HepG2 (cell line): ENCODE measurements around the gene TMEM232. TPM values are rescaled to one million over a fixed set of nuclear protein-coding genes. Genes with fewer than 3 reads are reported as not detected.

ENCODE experiments used
- ATAC-seq: fragments of 200-7000 bp; cut with Tn5 transposase; 3 replicates; pipeline ENCODE4 v1.9.1; 2020; ENCODE audit warnings: mild to moderate bottlenecking, moderate library complexity
- BruUV-seq: library from RNA; stranded (reverse); fragments of 400-500 nt; replicated peaks from 2 replicates; lab custom pipeline; 2021; lab: Mats Ljungman, UMichigan
- CTCF ChIA-PET: fragments of 300-600 bp; formaldehyde crosslinking; extraction: SDS; loops from one replicate; lab custom pipeline; 2021; ENCODE audit warnings: low total read pairs, inconsistent platforms, low intra/inter-chr PET ratio; lab: Yijun Ruan, JAX
- POLR2A ChIA-PET: fragments of 350-600 bp; sonication (Branson Sonifier 250); formaldehyde crosslinking; loops from one replicate; lab custom pipeline; 2020; ENCODE audit warnings: antibody characterized with exemption, inconsistent platforms; lab: Yijun Ruan, JAX
- DNase-seq: peaks from one replicate; pipeline ENCODE4 v3.0.0-alpha.2; 2015; ENCODE audit warnings: low spot score
- FAIRE-seq: peaks from 3 replicates; lab custom pipeline; 2011; peaks lifted over from hg19 to GRCh38; lab: Jason Lieb, UNC
- H2AFZ ChIP-seq: one replicate; pipeline ENCODE4 v1.6.1; 2011; ENCODE audit warnings: low read length, inconsistent platforms
- H3K27ac ChIP-seq: fragments of 300-600 bp; 3 replicates; pipeline ENCODE4 v1.8.0; 2011; ENCODE audit warnings: mixed run types, mild to moderate bottlenecking, mixed read lengths, low read length, inconsistent platforms; ENCODE audit not compliant: insufficient read depth; ENCODE audit errors: extremely low read length
- H3K27me3 ChIP-seq, 2 experiments: fragments of 200-600 bp in 1 of 2; 2 replicates in 1 of 2; 3 replicates in 1 of 2; pipeline versions ENCODE4 v1.6.0 to v1.8.0; 2011; ENCODE audit warnings: low read length in 2 of 2, mild to moderate bottlenecking in 2 of 2, moderate library complexity in 2 of 2, inconsistent platforms in 1 of 2; ENCODE audit not compliant: insufficient read depth in 2 of 2, control insufficient read depth in 1 of 2
- H3K36me3 ChIP-seq, 2 experiments: fragments of 200-600 bp in 1 of 2; replicated peaks in 1 of 2; 2 replicates in 1 of 2; 3 replicates in 1 of 2; pipeline versions ENCODE4 v1.5.1 to v1.8.0; 2011; ENCODE audit warnings: low read length in 2 of 2, inconsistent platforms in 1 of 2; ENCODE audit not compliant: insufficient read depth in 2 of 2, control insufficient read depth in 1 of 2
- H3K4me1 ChIP-seq: 2 replicates; pipeline ENCODE4 v1.5.1; 2012; ENCODE audit warnings: low read length, inconsistent platforms; ENCODE audit not compliant: insufficient read depth
- H3K4me2 ChIP-seq: 2 replicates; pipeline ENCODE4 v1.6.0; 2011; ENCODE audit warnings: low read depth, low read length, inconsistent platforms
- H3K4me3 ChIP-seq, 3 experiments: fragments of 200-600 bp in 1 of 3; sonication (generic), shearing (Covaris generic) in 1 of 3; replicated peaks in 1 of 3; 2 replicates each; pipeline ENCODE4 v1.5.1; 2011 to 2016; ENCODE audit warnings: low read length in 3 of 3, inconsistent platforms in 2 of 3, low read depth in 2 of 3, mild to moderate bottlenecking in 2 of 3, control low read depth in 1 of 3, mixed read lengths in 1 of 3; ENCODE audit not compliant: insufficient read depth in 1 of 3
- H3K79me2 ChIP-seq: one replicate; pipeline ENCODE4 v1.6.1; 2011; ENCODE audit warnings: low read length, inconsistent platforms; ENCODE audit not compliant: insufficient read depth
- H3K9ac ChIP-seq: 2 replicates; pipeline ENCODE4 v1.6.0; 2011; ENCODE audit warnings: mild to moderate bottlenecking, low read depth, low read length, inconsistent platforms; ENCODE audit not compliant: insufficient read depth
- H3K9me3 ChIP-seq: 2 replicates; pipeline ENCODE4 v1.5.1; 2012; ENCODE audit warnings: mild to moderate bottlenecking, low read length
- H4K20me1 ChIP-seq: 2 replicates; pipeline ENCODE4 v1.6.0; 2011; ENCODE audit warnings: inconsistent platforms, mild to moderate bottlenecking, low read length, moderate library complexity; ENCODE audit not compliant: insufficient read depth
- ATM ChIP-seq: fragments of 450-650 bp; IDR thresholded peaks from 2 replicates; pipeline ENCODE4 v1.7.1; 2017; ENCODE audit warnings: mild to moderate bottlenecking, borderline replicate concordance
- BRCA1 ChIP-seq: sonication (generic); formaldehyde crosslinking; IDR thresholded peaks from 2 replicates; pipeline ENCODE4 v1.4.0; 2020; ENCODE audit warnings: missing genetic modification reagents
- CAMTA2 ChIP-seq: sonication (generic); formaldehyde crosslinking; IDR thresholded peaks from 2 replicates; pipeline ENCODE4 v1.4.0; 2020; ENCODE audit warnings: mild to moderate bottlenecking, missing genetic modification reagents, borderline replicate concordance
- CENPX ChIP-seq: sonication (generic); formaldehyde crosslinking; IDR thresholded peaks from 2 replicates; pipeline ENCODE4 v1.9.0; 2021; ENCODE audit warnings: mild to moderate bottlenecking, missing genetic modification reagents, moderate library complexity
- CHD4 ChIP-seq: fragments of 200-600 bp; sonication (generic); IDR thresholded peaks from 2 replicates; pipeline ENCODE4 v1.7.0; 2017; ENCODE audit warnings: mild to moderate bottlenecking, low read length, borderline replicate concordance
- DPF2 ChIP-seq: sonication (generic); formaldehyde crosslinking; IDR thresholded peaks from 2 replicates; pipeline ENCODE4 v1.4.0; 2020; ENCODE audit warnings: mild to moderate bottlenecking, low read depth, missing genetic modification reagents, borderline replicate concordance
- MED8 ChIP-seq: sonication (generic); formaldehyde crosslinking; IDR thresholded peaks from 2 replicates; pipeline ENCODE4 v1.8.1; 2023; ENCODE audit warnings: mild to moderate bottlenecking, missing genetic modification reagents; ENCODE audit not compliant: insufficient replicate concordance
- NAIF1 ChIP-seq: sonication (generic); formaldehyde crosslinking; IDR thresholded peaks from 2 replicates; pipeline ENCODE4 v1.5.0; 2020; ENCODE audit warnings: mild to moderate bottlenecking, missing genetic modification reagents, borderline replicate concordance
- RARG ChIP-seq: sonication (generic); formaldehyde crosslinking; IDR thresholded peaks from 2 replicates; pipeline ENCODE4 v1.4.0; 2020; ENCODE audit warnings: low read depth, mild to moderate bottlenecking, missing genetic modification reagents
- STAT5B ChIP-seq: sonication (generic); formaldehyde crosslinking; IDR thresholded peaks from 2 replicates; pipeline ENCODE4 v1.4.0; 2020; ENCODE audit warnings: missing genetic modification reagents
- TCF7L2 ChIP-seq: IDR thresholded peaks from 2 replicates; pipeline ENCODE4 v1.6.1; 2011; ENCODE audit warnings: mild to moderate bottlenecking, low read depth, low read length, moderate library complexity
- THAP8 ChIP-seq: sonication (generic); formaldehyde crosslinking; IDR thresholded peaks from 2 replicates; pipeline ENCODE4 v1.5.1; 2020; ENCODE audit warnings: missing genetic modification reagents, mild to moderate bottlenecking, borderline replicate concordance
- TRAFD1 ChIP-seq: sonication (generic); formaldehyde crosslinking; IDR thresholded peaks from 2 replicates; pipeline ENCODE4 v1.5.1; 2020; ENCODE audit warnings: missing genetic modification reagents, mild to moderate bottlenecking, borderline replicate concordance
- ZC3H13 ChIP-seq: sonication (generic); formaldehyde crosslinking; IDR thresholded peaks from 2 replicates; pipeline ENCODE4 v1.8.1; 2023; ENCODE audit warnings: mild to moderate bottlenecking, missing genetic modification reagents, moderate library complexity
- ZFAT ChIP-seq: sonication (generic); formaldehyde crosslinking; conservative IDR thresholded peaks from 2 replicates; pipeline ENCODE4 v1.8.1; 2023; ENCODE audit warnings: missing genetic modification reagents, inconsistent platforms
- ZNF282 ChIP-seq: fragments of 450-650 bp; IDR thresholded peaks from 2 replicates; pipeline ENCODE4 v1.6.1; 2018; ENCODE audit not compliant: partially characterized antibody
- ZNF768 ChIP-seq: sonication (generic); formaldehyde crosslinking; IDR thresholded peaks from 2 replicates; pipeline ENCODE4 v1.4.0; 2020; ENCODE audit warnings: missing genetic modification reagents
- ZNF780A ChIP-seq: sonication (generic); formaldehyde crosslinking; IDR thresholded peaks from 2 replicates; pipeline ENCODE4 v1.8.0; 2022; ENCODE audit warnings: mild to moderate bottlenecking, missing genetic modification reagents, moderate library complexity
- WGBS: methylation state at CpG from one replicate; pipeline ENCODE4 v1.1.6; 2017; ENCODE audit warnings: low lambda C conversion rate; 5-methylcytosine and 5-hydroxymethylcytosine counted together
- in situ Hi-C: cut with HindIII; loops from 2 replicates; pipeline ENCODE4 v1.10.0; 2017; ENCODE audit warnings: low pct_unique_long_range_greater_than_20kb; ENCODE audit not compliant: extremely low pct_ligation_motif_present
- intact Hi-C: fragments of 100-400 bp; cut with micrococcal nuclease; formaldehyde crosslinking; loops from one replicate; pipeline ENCODE4 v1.10.0; 2022; ENCODE audit not compliant: unreplicated experiment
- polyA plus RNA-seq, 8 experiments: library from polyadenylated mRNA; depleted of rRNA in 3 of 8; stranded (reverse) in 7 of 8; unstranded in 1 of 8; fragments of >200 nt; fragmentation: Illumina TruSeq in 4 of 8; extraction: Trizol in 4 of 8; gene quantifications; 2 replicates each; pipeline versions ENCODE4 v1.2.1 to v1.2.3, GENCODE V29; 2011 to 2016; ENCODE audit warnings: low read depth in 4 of 8, missing spikeins in 1 of 8, mixed read lengths in 1 of 8; ENCODE audit not compliant: insufficient read depth in 1 of 8
- total RNA-seq, 5 experiments: library from RNA; depleted of rRNA; stranded (reverse); fragments of >200 nt; fragmentation: Illumina TruSeq; extraction: Trizol; gene quantifications; 2 replicates each; pipeline ENCODE4 v1.2.3, GENCODE V29; 2016; ENCODE audit warnings: low read depth in 1 of 5
- TF ChIP-seq, protein P1 (sequence below): IDR thresholded peaks from 2 replicates; pipeline ENCODE4 v1.6.1; 2016
- TF ChIP-seq, protein P2 (sequence below): sonication (generic); formaldehyde crosslinking; IDR thresholded peaks from 2 replicates; pipeline ENCODE4 v1.4.0; 2020; ENCODE audit warnings: mild to moderate bottlenecking, low read depth, missing genetic modification reagents

TMEM232 gene
- total and polyA plus RNA-seq, 2 of the 13 experiments (the other 11 are each of a cell fraction or from before 2014, with no cell fraction given) = 0.29 to 0.71 TPM

DNA sequence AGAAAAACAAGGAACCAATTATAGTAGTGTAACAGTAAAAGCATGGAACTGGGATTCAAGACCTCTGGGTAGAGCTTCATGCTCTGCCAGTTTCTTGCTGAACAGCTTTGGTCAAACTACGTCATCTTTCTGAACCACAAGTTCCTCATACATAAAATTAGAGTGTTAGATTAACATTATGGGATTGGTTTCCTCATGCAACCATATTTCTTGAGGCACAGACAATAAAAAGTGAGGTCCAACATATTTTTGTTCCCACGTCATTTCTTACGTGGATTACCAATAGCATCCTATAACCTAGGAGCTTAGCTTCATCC lies 354.8 kb downstream of the TMEM232 start:
- intact Hi-C loops (no loop called here), in situ Hi-C loops (no loop called here)
- Histone ChIP-seq H3K9me3 (no peaks in the 10 kb centered on the region), H3K4me2 (no peak overlapping the region), H2AFZ (no peak overlapping the region), H3K9ac (no peak overlapping the region), H3K4me1 (no peaks in the 10 kb centered on the region; the same call in 1 of the 2 replicates), H3K27me3 (no peaks in the 10 kb centered on the region; a peak in 1 of 5 replicates), H3K27ac (no peak overlapping the region), H3K79me2 (no peaks in the 10 kb centered on the region), H3K36me3 (no peaks in the 10 kb centered on the region), H4K20me1 (no peaks in the 10 kb centered on the region), H3K4me3 (no peak overlapping the region)
- FAIRE-seq = no peak
- POLR2A ChIA-PET = no interaction called here
- CTCF ChIA-PET = no interaction called here
- no peak for DNase-seq
- BruUV-seq = no TSS peak
- WGBS = 52% methylated on average over 3 of the region's 3 CpGs
- ATAC-seq = no peak
- TF ChIP-seq CHD4 = no peak
- no peak for TF ChIP-seq NAIF1 (CRISPR knock-in tag)
- no peak for TF ChIP-seq ZFAT (CRISPR knock-in tag)
- no peak for TF ChIP-seq MED8 (CRISPR knock-in tag)
- TF ChIP-seq TRAFD1 = no peak
- TF ChIP-seq ZNF282 = no peak
- TF ChIP-seq TCF7L2 = no peak
- TF ChIP-seq DPF2 (CRISPR knock-in tag) = no peak
- no peak for TF ChIP-seq ZC3H13 (CRISPR knock-in tag)
- no peak for TF ChIP-seq RARG (CRISPR knock-in tag)
- TF ChIP-seq STAT5B (CRISPR knock-in tag) = no peak
- TF ChIP-seq BRCA1 (CRISPR knock-in tag) = no peak
- no peak for TF ChIP-seq CENPX
- no peak for TF ChIP-seq ZNF768
- TF ChIP-seq, protein P1, sequence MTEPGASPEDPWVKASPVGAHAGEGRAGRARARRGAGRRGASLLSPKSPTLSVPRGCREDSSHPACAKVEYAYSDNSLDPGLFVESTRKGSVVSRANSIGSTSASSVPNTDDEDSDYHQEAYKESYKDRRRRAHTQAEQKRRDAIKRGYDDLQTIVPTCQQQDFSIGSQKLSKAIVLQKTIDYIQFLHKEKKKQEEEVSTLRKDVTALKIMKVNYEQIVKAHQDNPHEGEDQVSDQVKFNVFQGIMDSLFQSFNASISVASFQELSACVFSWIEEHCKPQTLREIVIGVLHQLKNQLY (CRISPR knock-in tag) = no peak
- TF ChIP-seq CAMTA2 = no peak
- no peak for TF ChIP-seq THAP8 (CRISPR knock-in tag)
- TF ChIP-seq, protein P2, sequence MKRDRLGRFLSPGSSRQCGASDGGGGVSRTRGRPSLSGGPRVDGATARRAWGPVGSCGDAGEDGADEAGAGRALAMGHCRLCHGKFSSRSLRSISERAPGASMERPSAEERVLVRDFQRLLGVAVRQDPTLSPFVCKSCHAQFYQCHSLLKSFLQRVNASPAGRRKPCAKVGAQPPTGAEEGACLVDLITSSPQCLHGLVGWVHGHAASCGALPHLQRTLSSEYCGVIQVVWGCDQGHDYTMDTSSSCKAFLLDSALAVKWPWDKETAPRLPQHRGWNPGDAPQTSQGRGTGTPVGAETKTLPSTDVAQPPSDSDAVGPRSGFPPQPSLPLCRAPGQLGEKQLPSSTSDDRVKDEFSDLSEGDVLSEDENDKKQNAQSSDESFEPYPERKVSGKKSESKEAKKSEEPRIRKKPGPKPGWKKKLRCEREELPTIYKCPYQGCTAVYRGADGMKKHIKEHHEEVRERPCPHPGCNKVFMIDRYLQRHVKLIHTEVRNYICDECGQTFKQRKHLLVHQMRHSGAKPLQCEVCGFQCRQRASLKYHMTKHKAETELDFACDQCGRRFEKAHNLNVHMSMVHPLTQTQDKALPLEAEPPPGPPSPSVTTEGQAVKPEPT (CRISPR knock-in tag) = no peak
- TF ChIP-seq ATM = no peak
- TF ChIP-seq ZNF780A (CRISPR knock-in tag) = no peak
